HL-60 (cell line): ENCODE results near the gene AFF3.

Experiments used
- GABPA ChIP-seq: IDR thresholded peaks from 2 replicates; pipeline ENCODE4 v1.6.1; 2012; ENCODE audit warnings: low read depth
- POLR2AphosphoS5 ChIP-seq: IDR thresholded peaks from 2 replicates; pipeline ENCODE4 v1.6.1; 2012; ENCODE audit warnings: low read depth
- SPI1 ChIP-seq: IDR thresholded peaks from 2 replicates; pipeline ENCODE4 v1.6.1; 2012; ENCODE audit warnings: low read depth, mild to moderate bottlenecking, borderline replicate concordance
- TF ChIP-seq, protein P1 (sequence below): IDR thresholded peaks from one replicate; pipeline ENCODE4 v1.5.1; 2011; ENCODE audit warnings: low read length, control low read depth, inconsistent platforms; ENCODE audit not compliant: insufficient read depth
- TF ChIP-seq, protein P2 (sequence below): IDR thresholded peaks from 2 replicates; pipeline ENCODE4 v1.6.1; 2012; ENCODE audit warnings: low read depth; ENCODE audit not compliant: insufficient replicate concordance

DNA sequence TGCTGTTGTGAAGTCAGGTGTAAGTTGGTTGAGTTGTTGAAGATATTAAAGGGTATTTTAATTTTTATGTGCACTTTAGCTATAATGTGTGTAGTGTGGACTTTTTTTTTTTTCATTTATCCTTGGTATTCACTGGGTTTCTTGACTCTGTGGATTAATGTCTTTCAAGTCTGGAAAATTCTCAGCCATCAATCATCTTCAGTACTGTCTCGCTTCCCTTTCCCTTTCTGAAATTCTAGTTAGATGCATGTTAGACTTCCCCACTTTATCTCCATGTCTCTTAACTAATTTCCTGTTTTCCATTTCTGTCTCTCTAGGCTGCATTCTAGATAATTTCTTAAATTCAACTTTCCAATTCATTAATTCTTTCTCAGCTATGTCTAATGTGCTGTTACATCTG lies 404.9 kb downstream of the AFF3 start:
- TF ChIP-seq, protein P1, sequence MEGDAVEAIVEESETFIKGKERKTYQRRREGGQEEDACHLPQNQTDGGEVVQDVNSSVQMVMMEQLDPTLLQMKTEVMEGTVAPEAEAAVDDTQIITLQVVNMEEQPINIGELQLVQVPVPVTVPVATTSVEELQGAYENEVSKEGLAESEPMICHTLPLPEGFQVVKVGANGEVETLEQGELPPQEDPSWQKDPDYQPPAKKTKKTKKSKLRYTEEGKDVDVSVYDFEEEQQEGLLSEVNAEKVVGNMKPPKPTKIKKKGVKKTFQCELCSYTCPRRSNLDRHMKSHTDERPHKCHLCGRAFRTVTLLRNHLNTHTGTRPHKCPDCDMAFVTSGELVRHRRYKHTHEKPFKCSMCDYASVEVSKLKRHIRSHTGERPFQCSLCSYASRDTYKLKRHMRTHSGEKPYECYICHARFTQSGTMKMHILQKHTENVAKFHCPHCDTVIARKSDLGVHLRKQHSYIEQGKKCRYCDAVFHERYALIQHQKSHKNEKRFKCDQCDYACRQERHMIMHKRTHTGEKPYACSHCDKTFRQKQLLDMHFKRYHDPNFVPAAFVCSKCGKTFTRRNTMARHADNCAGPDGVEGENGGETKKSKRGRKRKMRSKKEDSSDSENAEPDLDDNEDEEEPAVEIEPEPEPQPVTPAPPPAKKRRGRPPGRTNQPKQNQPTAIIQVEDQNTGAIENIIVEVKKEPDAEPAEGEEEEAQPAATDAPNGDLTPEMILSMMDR = no peak
- TF ChIP-seq, protein P2, sequence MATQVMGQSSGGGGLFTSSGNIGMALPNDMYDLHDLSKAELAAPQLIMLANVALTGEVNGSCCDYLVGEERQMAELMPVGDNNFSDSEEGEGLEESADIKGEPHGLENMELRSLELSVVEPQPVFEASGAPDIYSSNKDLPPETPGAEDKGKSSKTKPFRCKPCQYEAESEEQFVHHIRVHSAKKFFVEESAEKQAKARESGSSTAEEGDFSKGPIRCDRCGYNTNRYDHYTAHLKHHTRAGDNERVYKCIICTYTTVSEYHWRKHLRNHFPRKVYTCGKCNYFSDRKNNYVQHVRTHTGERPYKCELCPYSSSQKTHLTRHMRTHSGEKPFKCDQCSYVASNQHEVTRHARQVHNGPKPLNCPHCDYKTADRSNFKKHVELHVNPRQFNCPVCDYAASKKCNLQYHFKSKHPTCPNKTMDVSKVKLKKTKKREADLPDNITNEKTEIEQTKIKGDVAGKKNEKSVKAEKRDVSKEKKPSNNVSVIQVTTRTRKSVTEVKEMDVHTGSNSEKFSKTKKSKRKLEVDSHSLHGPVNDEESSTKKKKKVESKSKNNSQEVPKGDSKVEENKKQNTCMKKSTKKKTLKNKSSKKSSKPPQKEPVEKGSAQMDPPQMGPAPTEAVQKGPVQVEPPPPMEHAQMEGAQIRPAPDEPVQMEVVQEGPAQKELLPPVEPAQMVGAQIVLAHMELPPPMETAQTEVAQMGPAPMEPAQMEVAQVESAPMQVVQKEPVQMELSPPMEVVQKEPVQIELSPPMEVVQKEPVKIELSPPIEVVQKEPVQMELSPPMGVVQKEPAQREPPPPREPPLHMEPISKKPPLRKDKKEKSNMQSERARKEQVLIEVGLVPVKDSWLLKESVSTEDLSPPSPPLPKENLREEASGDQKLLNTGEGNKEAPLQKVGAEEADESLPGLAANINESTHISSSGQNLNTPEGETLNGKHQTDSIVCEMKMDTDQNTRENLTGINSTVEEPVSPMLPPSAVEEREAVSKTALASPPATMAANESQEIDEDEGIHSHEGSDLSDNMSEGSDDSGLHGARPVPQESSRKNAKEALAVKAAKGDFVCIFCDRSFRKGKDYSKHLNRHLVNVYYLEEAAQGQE = no peak
- TF ChIP-seq SPI1 (no peak), POLR2AphosphoS5 (no peak), GABPA (no peak)
